ENCODE data around the gene P3H3. TPM values are rescaled to one million over a fixed set of nuclear protein-coding genes. Genes with fewer than 3 reads are reported as not detected.

Gene P3H3
- total and polyA plus RNA-seq, 4 donors: 0.42 to 1.9 (median 1.6) TPM

GRCh38 chr12:6826734-6827436 is 1.3 kb upstream of the P3H3 start:
- 84% methylated on average over 22 of the region's 22 CpGs for WGBS
- no peak for DNase-seq (ENCODE audit: low spot score)
- peaks cover 5 to 24% (median 14%) of the 10 kb centered on the region in 4 donors for H3K4me1 ChIP-seq (ENCODE audit: control insufficient read depth in 4 of 4, insufficient read depth in 4 of 4, low read length in 3 of 4)
- no peaks in the 10 kb centered on the region for H3K9me3 ChIP-seq (ENCODE audit: control insufficient read depth in 4 of 4, low read length in 3 of 4)
- peaks cover 0 to 2% (median 0%) of the 10 kb centered on the region in 4 donors for H3K27me3 ChIP-seq (ENCODE audit: control insufficient read depth in 4 of 4, insufficient read depth in 4 of 4, low read length in 3 of 4)
- H3K36me3 ChIP-seq (ENCODE audit: control insufficient read depth in 4 of 4, insufficient read depth in 3 of 4, low read depth in 1 of 4, low read length in 3 of 4): no peaks in the 10 kb centered on the region
- no peak for TF ChIP-seq YY1 (IDR thresholded peaks at IDR 0.05)
- no peak for TF ChIP-seq ATF3 (IDR thresholded peaks at IDR 0.05)
- TF ChIP-seq FOXA2 (IDR thresholded peaks at IDR 0.05): no peak
- no peak for TF ChIP-seq HNF4G (IDR thresholded peaks at IDR 0.05)
- TF ChIP-seq FOXA1 (IDR thresholded peaks at IDR 0.05): no peak
- TF ChIP-seq CTCF (IDR thresholded peaks at IDR 0.05; ENCODE audit: low read depth, low read length, missing input control): no peak
- TF ChIP-seq NR2F2 (IDR thresholded peaks at IDR 0.05): no peak
- no peak for TF ChIP-seq SP1 (IDR thresholded peaks at IDR 0.05)
- TF ChIP-seq JUND (IDR thresholded peaks at IDR 0.05): no peak
- TF ChIP-seq, protein P1, sequence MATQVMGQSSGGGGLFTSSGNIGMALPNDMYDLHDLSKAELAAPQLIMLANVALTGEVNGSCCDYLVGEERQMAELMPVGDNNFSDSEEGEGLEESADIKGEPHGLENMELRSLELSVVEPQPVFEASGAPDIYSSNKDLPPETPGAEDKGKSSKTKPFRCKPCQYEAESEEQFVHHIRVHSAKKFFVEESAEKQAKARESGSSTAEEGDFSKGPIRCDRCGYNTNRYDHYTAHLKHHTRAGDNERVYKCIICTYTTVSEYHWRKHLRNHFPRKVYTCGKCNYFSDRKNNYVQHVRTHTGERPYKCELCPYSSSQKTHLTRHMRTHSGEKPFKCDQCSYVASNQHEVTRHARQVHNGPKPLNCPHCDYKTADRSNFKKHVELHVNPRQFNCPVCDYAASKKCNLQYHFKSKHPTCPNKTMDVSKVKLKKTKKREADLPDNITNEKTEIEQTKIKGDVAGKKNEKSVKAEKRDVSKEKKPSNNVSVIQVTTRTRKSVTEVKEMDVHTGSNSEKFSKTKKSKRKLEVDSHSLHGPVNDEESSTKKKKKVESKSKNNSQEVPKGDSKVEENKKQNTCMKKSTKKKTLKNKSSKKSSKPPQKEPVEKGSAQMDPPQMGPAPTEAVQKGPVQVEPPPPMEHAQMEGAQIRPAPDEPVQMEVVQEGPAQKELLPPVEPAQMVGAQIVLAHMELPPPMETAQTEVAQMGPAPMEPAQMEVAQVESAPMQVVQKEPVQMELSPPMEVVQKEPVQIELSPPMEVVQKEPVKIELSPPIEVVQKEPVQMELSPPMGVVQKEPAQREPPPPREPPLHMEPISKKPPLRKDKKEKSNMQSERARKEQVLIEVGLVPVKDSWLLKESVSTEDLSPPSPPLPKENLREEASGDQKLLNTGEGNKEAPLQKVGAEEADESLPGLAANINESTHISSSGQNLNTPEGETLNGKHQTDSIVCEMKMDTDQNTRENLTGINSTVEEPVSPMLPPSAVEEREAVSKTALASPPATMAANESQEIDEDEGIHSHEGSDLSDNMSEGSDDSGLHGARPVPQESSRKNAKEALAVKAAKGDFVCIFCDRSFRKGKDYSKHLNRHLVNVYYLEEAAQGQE (IDR thresholded peaks at IDR 0.05): no peak
- TF ChIP-seq EGR1 (IDR thresholded peaks at IDR 0.05; ENCODE audit: low read depth in 2 of 2): no peak
- TF ChIP-seq GABPA (IDR thresholded peaks at IDR 0.05 in 1 of 2, conservative IDR thresholded peaks at IDR 0.05 in 1 of 2): no peak
- TF ChIP-seq, protein P2, sequence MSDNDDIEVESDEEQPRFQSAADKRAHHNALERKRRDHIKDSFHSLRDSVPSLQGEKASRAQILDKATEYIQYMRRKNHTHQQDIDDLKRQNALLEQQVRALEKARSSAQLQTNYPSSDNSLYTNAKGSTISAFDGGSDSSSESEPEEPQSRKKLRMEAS (IDR thresholded peaks at IDR 0.05): no peak
- TF ChIP-seq RAD21 (IDR thresholded peaks at IDR 0.05): no peak
- TF ChIP-seq HNF4A (conservative IDR thresholded peaks at IDR 0.05): no peak
- no peak for TF ChIP-seq TAF1 (conservative IDR thresholded peaks at IDR 0.05)
- TF ChIP-seq ZBTB33 (IDR thresholded peaks at IDR 0.05): no peak
- no peak overlapping the region for H3K9ac ChIP-seq (ENCODE audit: low read depth in 1 of 2, low read length in 2 of 2)
- no peak overlapping the region for H3K4me3 ChIP-seq (ENCODE audit: low read depth in 1 of 3, low read length in 3 of 3)
- H3K27ac ChIP-seq (ENCODE audit: low read depth in 1 of 2, low read length in 2 of 2): no peak overlapping the region

Measured in liver (tissue), 9 donors.